NCI-H2029 (cell line): ENCODE measurements around the gene RAI1.
A peak's percentile ranks its signal among the peaks of the same experiment; 100 is the strongest.

Experiments
- DNase-seq: peaks from one replicate; lab custom pipeline; 2025; lab: John Stamatoyannopoulos, UW

The RAI1 gene

GRCh38 chr17:17832032-17832363, 150.7 kb downstream of the RAI1 start:
- no peak for DNase-seq

- no peak for DNase-seq
Observed at GRCh38 chr17:17833658-17834357, 152.6 kb downstream of the RAI1 start.

GRCh38 chr17:17834974-17835373, 153.7 kb downstream of the RAI1 start:
- no peak for DNase-seq

GRCh38 chr17:17835415-17836249, 154.4 kb downstream of the RAI1 start:
- DNase-seq, result no peak

- peak; percentile 85 for DNase-seq
Observed at GRCh38 chr17:17836250-17836817, 155.1 kb downstream of the RAI1 start.

- DNase-seq, result no peak
Observed at GRCh38 chr17:17836818-17837379, 155.6 kb downstream of the RAI1 start, which contains the start of gene SREBF1. Gene SREBF1 (minus strand): TSS chr17:17836986. CDS start chr17:17836817, 169 bp downstream.

GRCh38 chr17:17837380-17837821, 156.1 kb downstream of the RAI1 start:
- no peak for DNase-seq

GRCh38 chr17:17837966-17838962, 157.0 kb downstream of the RAI1 start:
- peak; percentile 57 for DNase-seq

- DNase-seq, result peak; percentile 81
Observed at GRCh38 chr17:17839791-17840707, 158.8 kb downstream of the RAI1 start.

GRCh38 chr17:17840751-17841591, 159.7 kb downstream of the RAI1 start:
- peak; percentile 39 for DNase-seq

- peak; percentile 76 for DNase-seq
Observed at GRCh38 chr17:17841601-17842025, 160.4 kb downstream of the RAI1 start.

- no peak for DNase-seq
Observed at GRCh38 chr17:17842111-17842876, 161.0 kb downstream of the RAI1 start.

- no peak for DNase-seq
Observed at GRCh38 chr17:17843096-17843495, 161.8 kb downstream of the RAI1 start.

GRCh38 chr17:17844079-17844478, 162.8 kb downstream of the RAI1 start:
- DNase-seq, result no peak

GRCh38 chr17:17844500-17844899, 163.2 kb downstream of the RAI1 start:
- DNase-seq, result no peak

GRCh38 chr17:17845046-17845775, 164.0 kb downstream of the RAI1 start:
- peak; percentile 24 for DNase-seq

GRCh38 chr17:17846003-17846402, 164.7 kb downstream of the RAI1 start:
- DNase-seq, result no peak

- no peak for DNase-seq
Observed at GRCh38 chr17:17846645-17847044, 165.4 kb downstream of the RAI1 start.
